Stimulated activated CD4-positive, alpha-beta T cell treated with anti-CD3 and anti-CD28 coated beads, Interleukin-12 subunit alpha, Interleukin-12 subunit beta, amount 100 ng/mL, for 48 hours (primary cell): Measurements from ENCODE around the gene GPR107.

ENCODE experiments used
- DNase-seq, 3 donors: peaks; one replicate each; pipeline ENCODE4 v3.0.0-alpha.2; 2020; ENCODE audit warnings: low read depth in 2 of 3, low spot score in 1 of 3

The GPR107 gene

DNA sequence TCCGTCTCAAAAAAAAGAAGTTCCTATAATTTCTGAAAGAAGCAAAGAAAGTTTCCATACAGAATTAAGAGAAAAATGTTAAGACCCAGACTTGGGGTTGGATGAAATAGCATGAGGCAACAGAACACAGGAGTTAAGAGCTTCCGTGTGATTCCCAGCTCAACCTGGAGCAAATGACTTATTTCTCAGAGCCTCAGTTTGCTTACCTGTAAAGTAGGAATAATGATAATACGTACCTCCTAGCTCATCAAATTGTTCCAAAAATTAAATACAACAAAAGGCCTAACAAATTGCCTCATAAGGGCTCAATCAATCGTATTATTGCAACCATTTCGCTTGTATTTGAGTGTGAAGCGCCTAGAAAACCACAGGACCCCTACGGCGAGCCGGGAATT is 600 bp upstream of the GPR107 start:
- no peak for DNase-seq

DNA sequence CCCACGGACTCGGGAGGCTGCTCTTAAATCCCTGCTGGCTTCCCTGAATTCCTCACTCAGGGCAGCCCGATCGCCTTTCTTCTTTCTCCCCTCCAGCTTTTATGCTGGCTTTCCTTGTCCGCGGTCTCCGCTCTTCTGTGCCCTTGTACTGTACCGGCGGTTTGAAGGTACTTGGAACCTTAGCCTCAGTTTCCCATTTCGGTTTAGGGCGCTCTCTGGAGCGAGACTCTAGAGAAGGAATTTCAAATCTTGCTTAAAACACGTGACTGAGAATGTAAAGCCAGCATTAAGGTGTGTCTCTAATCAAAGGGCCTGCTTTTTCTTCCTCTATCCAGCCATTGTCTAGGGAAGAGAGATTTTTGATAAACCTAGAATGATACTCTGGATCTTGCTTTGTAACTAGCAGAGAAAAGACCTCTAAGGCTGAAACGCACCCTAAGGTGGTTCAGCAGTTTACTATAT is 650 bp downstream of the GPR107 start:
- no peak for DNase-seq

DNA sequence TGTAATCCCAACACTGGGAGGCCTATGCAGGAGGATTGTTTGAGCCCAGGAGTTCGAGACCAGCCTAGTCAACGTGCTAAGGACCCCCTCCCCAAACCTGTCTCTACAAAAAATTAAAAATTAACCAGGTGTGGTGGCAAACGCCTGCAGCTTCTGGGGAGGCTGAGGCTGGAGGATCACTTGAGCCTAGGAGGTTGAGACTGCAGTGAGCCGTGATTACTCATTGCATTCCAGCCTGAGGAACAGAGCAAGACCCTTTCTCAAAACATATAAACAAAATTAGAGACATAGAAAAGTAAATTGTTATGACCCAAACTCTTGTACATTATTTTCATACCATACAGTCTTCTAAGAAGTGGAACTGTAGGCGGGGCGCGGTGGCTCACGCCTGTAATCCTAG is 1.1 kb downstream of the GPR107 start:
- DNase-seq: no peak

DNA sequence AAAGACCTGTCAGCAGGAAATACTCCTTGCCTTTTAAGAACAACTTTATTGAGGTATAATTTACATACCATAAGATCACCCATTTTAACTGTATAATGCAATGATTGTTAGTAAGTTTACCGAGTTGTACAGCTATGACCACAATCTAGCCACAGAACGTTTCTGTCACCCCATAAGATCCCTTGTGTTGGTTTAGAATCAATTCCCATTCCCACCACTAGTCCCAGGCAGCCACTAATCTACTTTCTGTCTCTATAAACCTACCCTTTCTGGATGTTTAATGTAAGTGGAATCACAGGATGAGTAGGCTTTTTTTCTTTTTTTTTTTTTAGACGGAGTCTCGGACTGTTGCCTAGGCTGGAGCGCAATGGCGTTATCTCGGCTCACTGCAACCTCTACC is 4.4 kb downstream of the GPR107 start:
- DNase-seq: no peak

DNA sequence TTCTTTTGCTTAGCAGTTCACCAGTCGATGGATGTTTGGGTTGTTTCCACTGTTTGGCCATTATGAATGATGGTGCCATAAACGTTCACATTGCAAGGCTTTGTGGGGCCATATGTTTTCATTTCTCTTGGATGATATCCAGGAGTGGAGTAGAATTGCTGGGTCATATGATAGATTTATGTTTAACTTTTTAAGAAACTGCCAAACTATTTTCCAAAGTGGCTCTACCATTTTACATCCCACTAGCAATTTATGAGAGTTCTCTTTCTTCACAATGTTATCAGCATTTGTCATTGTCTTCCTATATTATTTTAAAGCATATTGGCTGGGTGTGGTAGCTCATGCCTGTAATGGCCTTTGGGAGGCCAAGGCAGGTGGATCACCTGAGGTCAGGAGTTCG is 5.2 kb downstream of the GPR107 start:
- DNase-seq: no peak

DNA sequence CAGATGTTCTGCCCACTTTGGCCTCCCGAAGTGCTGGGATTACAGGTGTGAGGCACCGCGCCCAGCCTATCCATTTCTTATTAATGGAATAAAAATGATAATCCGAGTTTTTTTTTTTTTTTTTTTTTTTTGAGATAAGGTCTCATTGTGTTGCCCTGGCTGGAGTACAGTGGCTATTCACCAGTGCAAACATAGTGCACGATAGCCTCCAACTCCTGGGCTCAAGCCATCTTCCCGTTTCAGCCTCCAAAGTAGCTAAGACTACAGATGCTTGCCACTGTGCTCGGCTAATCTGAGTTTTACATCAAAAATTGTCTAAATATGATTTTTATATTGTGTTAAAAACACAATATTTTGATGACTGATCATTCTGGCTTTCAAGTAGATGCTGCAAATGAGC is 6.6 kb downstream of the GPR107 start:
- no peak for DNase-seq

DNA sequence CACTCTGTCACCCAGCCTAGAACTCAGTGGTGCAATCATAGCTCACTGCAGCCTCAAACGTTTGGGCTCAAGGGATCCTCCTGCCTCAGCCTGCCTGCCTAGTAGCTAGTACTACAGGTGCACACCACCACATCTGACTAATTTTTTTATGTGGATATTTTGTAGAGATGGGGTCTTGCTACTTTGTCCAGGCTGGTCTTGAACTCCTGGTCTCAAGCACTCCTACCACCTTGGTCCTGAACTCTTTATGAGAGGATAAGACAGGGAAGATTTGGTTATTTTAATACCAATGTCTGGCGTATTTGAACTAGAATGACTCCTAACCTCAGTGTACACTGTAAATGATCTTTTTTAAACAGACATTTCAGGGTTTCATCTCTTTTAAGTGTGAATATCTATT is 9.0 kb downstream of the GPR107 start:
- no peak for DNase-seq

DNA sequence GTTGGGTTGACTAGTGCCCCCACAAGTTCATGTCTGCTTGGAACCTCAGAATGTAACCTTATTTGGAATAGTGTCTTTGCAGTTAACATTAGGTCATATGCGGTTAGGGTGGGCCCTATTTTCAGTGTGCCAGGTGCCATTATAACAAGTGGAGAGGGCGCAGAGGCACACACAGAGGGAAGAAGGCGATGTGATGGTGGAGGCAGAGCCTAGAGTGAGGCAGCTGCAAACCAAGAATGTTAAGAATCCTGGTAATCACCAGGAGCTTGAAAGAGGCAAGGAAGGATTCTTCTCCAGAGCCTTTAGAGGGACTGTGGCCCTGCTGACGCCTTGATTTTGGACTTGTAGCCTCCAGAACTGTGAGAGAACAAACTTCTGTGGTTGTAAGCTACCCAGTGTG is 10.9 kb downstream of the GPR107 start:
- no peak for DNase-seq

DNA sequence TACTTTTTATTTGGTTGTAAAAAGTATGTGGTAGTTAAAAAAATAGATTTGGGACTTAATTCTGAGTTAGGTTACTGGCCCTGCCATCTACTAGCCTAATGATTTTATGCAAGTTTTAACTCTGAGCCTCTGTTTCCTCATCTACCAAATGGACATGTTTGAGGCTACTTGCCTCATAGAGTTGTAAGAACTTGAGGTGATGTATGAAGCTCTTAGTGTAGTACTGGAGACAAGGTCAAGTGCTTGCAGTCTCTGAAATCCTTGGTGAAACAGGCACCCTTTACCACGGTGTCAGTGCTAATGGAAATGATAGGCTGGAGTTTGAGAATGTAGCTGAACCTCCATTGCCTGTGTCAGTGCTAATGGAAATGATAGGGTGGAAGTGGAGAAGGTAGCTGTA is 15.3 kb downstream of the GPR107 start:
- no peak for DNase-seq

DNA sequence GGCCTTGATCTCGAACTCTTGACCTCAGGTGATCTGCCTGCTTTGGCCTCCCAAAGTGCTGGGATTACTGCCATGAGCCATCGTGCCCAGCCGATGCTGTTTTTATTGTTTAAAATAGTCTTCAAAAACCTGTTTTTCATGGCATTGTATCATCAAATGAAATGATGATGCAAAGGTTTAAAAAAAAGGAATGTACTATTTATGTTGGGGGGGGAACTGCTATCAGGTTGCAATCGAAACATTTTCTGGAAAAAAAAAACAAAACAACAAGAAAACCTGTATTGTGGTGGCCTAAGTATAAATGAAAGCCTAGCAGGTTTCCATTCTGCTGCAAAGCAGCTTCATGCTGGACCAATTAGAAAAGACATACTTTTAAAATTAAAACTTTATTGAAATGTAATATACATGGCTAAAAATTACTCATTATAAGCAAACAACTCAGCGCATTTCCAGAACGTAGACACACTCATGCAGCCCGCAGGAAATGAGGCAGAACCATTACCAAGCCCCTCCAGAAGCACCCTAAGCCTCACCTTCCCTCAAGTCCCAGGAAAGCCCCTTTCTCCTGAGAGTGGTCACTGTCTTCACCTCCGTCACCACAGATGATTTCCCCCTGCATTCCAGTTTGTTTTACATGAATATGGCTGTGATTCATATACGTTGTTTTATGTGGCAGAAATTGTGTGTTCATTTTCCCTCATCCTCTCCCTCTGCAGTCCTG is 19.0 kb downstream of the GPR107 start:
- DNase-seq: no peak

DNA sequence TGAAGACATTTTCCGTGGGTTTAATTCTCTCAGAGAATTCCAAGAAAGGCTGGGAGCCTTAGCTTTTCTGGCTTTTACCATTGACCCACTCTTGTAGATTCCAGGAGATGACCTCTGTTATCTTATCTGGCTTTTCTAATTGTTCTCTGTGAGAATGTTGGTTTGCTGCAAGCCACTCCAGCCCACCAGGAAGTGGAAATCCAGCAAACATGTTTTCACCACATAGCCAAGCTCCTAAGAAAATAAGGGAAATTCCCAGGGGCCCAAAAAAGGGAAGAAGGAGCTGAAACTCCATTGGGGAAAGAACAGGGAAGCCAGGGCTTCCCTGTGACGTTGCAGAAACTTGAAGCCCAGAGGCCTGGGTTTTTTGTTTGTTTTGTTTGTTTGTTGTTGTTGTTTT is 19.7 kb downstream of the GPR107 start:
- no peak for DNase-seq

DNA sequence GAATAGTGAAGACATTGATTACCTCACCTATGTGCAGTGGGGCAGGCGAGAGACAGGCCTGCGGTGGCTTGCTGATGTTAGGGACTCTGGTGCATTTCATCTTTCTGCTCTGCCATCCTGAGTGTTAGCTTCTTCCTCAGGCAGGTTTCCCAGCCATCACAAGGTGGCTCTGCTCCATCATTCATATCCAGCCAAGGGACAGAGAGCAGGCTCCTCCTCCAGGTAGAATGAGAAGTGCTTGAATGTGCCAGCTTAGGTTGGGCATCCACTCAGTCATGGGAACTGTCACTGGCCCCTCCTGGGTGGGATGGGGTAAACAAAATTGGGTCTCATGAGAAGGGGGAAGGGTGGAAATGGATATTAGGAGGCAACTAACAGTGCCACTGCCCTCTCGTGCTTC is 24.8 kb downstream of the GPR107 start:
- DNase-seq: no peak

DNA sequence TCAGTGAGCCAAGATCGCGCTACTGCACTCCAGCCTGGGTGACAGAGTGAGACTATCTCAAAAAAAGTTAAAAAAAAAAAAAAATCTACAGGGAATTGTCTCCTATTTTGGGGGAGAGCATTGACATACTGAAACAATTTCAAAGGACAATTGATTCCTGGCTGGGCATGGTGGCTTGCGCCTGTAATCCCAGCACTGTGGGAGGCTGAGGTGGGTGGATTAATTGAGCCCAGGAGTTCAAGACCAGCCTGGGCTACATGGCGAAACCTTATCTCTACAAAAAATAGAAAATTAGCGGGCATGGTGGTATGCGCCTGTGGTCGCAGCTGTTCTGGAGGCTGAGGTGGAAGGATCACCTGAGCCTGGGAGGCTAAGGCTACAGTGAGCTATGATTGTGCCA is 30.6 kb downstream of the GPR107 start:
- no peak for DNase-seq

DNA sequence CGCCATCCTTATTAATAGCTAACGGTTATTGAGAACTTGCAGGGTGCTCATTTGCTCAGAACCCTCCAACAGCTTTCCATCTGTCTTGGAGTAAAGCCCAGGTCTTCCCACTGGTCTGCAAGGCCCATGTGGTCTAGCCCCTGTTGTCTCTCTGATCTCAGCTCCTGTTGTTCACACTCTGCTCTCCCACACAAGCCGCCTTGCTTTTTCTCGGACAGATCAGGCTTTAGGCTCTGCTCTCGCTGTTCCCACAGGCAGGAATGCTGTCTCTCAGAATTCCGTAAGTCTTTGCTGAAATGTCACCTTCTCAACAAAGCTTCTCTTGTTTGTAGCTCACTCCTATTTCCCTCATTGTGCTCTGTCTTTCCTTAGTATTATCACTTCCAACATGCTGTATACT is 34.3 kb downstream of the GPR107 start:
- no peak for DNase-seq

DNA sequence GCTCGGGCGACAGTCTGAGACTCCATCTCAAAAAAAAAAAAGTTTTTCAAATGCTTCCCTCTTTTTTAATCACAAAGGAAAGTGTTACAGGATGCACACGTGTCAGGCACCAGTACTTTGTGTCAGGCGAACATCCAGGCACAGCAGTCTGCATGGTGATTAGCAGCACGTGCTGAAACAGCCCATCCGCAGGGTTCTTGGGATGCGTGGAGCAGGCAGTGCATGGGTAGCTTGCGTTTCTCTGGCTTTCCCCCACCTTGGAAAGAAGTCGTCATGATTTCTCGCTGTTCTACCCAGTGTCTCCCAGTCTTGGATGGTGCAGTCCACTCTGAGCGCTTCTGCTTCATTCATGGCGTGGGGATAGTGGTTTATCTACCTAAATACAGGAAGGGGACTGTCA is 35.4 kb downstream of the GPR107 start:
- no peak for DNase-seq

DNA sequence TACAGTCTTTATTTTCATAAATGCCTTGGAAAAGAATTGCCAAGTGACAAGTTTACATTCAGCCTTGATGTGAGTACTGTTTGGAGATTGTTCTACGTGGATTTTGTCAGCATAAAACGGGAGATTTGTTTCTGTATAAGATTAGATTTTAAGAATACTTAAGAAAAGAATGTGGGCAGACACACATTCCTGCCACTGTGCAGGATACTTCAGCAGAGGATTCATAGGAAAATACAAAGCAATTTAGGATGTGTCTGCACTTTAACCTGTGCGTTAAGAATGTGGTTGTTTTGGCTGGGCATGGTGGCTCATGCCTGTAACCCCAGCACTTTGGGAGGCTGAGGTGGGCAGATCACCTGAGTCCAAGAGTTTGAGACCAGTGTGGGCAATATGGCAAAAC is 37.2 kb downstream of the GPR107 start:
- no peak for DNase-seq

DNA sequence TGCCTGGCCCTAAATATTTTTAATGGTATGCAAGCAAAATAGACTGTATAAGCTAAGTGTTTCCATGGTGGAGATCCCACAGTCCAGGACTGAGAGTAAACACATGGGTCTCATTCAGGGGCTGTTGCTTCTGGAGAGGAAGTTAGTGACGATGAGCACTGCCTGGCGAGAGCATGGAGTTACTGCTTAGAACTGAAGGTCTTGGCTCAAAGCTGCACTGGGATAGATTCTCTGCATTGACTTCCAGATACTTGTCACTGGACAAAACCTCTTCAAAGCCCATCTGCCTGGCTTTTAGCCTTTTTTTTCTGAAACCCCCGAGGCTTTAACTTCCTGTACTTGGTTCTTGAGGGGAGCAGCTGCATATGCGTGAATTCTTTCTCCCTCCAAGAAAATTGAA is 39.2 kb downstream of the GPR107 start:
- no peak for DNase-seq

DNA sequence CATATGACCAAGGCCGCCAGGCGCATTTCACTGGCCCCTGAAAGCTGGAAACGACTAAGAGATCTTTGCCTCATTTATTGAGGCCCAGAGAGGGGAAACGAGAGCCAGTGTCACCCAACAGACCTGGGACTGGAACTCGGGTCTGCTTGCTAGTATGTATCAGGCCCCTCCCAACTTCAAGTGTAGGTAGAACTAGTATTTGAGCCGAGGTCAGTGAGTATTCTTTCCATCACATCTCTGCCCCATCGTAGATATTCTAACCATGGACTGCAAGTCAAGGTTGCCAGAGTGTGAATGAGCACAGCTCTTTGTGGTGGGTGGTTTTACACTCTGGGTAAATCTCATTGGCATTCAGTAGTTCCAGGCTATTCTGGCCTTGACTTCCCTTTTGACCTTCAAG is 42.2 kb downstream of the GPR107 start:
- no peak for DNase-seq

DNA sequence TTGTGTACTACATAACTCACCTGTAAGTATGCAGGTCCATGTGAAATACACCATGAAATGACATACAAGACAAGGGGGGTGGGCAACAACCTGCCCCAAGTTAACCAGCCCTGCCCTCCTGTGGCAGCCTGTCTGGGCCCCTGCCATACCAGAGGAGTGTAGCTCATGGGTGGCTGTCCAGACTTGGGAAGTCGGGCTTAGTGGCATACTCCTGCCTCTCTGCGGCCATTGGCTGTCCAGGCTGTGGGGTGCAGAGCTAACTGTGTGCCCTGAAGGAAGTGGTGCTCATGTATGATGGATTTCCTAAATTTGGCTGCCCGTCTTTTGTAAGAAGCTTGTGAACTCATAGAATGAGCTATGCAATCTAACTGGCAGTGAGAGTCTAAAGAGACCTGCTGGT is 47.0 kb downstream of the GPR107 start:
- no peak for DNase-seq

DNA sequence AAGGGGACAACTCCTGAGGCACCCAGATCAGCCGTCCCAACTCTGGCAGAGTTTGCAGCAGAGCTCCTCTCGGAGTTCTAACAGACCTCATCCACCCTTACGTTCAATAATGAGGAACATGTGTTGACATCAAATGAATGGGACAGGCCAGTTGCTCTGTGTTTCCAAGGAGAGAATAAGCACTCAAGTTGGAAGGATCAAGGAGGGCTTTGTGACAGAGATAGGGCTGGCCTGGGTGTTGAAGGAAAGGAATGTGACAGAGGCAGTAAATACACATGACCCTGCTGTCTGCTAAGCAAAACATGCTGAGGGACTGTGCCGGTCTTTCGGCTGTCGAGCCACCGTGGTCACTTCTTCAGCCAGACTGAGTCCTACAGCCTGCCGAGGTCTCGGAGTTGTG is 48.2 kb downstream of the GPR107 start:
- DNase-seq: no peak

DNA sequence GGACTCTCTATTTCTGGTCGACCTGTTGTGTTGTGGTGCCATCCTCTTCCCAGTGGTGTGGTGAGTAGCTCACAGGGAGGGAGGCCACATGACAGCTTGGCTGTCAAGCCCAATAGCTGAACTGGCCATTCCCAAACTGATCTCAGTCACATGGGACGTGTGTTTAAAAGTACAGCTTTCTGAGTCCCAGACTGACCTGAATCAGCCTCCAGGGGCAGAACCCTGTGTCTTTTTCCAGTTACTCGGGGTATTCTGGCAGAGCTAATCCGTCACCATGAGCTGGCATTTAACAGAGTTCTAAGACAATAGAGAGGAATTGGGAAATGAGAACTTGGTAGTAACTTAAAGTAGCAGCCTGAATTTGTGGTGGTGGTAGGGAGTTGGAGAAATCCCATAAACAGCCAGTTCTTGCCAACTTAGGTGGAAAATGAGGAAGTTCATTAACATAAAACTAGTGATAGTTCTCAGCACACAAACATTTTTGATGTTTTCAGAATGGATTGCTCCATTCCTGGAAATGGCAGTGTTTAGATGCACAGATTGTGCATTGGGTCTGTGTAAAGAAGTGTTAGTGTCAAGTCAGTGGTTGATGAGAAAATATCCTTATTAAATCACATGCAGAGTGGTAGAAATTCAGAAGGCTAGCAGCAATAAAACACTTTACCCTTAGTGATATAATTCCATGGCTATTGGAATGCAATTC is 50.9 kb downstream of the GPR107 start:
- no peak for DNase-seq

DNA sequence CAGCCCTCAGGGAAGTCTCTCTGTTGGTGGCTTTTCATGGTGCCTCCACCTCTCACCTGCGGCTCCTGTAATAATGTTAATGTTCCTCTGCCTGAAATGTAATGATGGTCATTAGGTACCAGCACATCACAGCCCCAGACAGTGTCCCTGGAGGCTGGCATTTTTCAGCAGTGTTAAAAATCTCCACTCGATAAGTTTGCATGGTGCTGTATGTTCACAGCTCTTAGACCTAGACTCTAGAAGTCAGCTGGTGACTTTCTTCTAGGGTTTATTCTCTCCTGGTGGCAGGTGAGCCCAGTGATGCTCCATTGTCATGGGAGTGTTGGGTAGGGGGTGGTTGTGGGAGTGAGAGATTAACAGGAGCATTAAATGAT is 53.1 kb downstream of the GPR107 start:
- DNase-seq: no peak

DNA sequence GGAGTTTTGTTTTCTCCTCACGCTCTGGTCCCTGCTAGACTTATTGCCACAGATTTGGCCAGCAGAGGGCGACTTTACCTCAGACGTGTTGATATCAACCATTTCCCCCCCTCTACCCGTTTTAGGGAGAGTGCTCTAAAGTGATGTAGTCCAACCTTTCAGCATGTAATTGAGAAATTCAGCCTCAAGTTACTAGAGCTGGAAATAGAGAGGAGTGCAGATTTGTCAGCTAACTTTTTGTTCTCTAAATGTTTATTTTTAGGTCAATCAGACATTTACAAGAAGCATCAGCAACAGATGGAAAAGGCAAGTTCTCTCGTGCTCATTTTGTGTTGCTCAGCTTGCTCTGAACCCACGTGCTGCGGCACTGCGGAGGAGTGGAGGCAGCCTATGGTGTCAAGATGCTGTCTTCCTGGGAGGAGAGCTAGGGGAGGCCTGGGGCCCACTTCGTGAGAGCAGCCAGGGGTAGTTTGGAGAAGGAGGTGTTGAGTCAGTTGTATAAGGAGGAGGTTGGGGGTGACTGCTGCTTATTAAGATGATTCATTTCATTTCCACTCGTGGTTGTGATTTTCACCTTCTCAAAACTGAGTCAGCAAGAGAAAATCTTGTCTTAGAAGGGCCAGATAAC is 53.6 kb downstream of the GPR107 start:
- DNase-seq: peak; percentile 67 to 84 (median 82)
